ENCODE measurements around the gene CNIH2. TPM values are rescaled to one million over a fixed set of nuclear protein-coding genes. Genes with fewer than 3 reads are reported as not detected.

Gene CNIH2
- polyA plus RNA-seq, 1 donor from 2014 or later: 47.9 TPM

GRCh38 chr11:66239511-66239910 lies 38.5 kb upstream of the CNIH2 start:
- H4K20me1 ChIP-seq (ENCODE audit: insufficient read depth): no peaks in the 10 kb centered on the region
- H3K36me3 ChIP-seq (ENCODE audit: insufficient read depth, low read length): no peaks in the 10 kb centered on the region

GRCh38 chr11:66239998-66240780 lies 37.8 kb upstream of the CNIH2 start:
- H3F3A ChIP-seq (ENCODE audit: insufficient read depth, low read length, poor library complexity, severe bottlenecking): no peaks in the 10 kb centered on the region
- H3K36me3 ChIP-seq (ENCODE audit: insufficient read depth, low read length): no peaks in the 10 kb centered on the region
- no peaks in the 10 kb centered on the region for H3K9me2 ChIP-seq (ENCODE audit: insufficient read depth, low read length)
- H4K20me1 ChIP-seq (ENCODE audit: insufficient read depth): no peaks in the 10 kb centered on the region
- no peak overlapping the region for H3K9ac ChIP-seq (ENCODE audit: low read length)
- no peaks in the 10 kb centered on the region for H3K27me3 ChIP-seq (ENCODE audit: insufficient read depth, low read depth, low read length)
- H3K4me3 ChIP-seq (ENCODE audit: low read length): no peak overlapping the region
- H3K9me3 ChIP-seq (ENCODE audit: low read length): no peaks in the 10 kb centered on the region
- H3K4me2 ChIP-seq (ENCODE audit: low read length): no peak overlapping the region
- H3K79me2 ChIP-seq (replicated peaks; ENCODE audit: insufficient read depth, low read length): no peaks in the 10 kb centered on the region
- no peak overlapping the region for H3K27ac ChIP-seq (ENCODE audit: low read length)
- no peak overlapping the region for H2AFZ ChIP-seq (ENCODE audit: low read depth, low read length)
- TF ChIP-seq EP300 (conservative IDR thresholded peaks at IDR 0.05; ENCODE audit: poor library complexity, severe bottlenecking): no peak
- TF ChIP-seq EZH2 (IDR thresholded peaks at IDR 0.05; ENCODE audit: borderline replicate concordance, insufficient read depth, low read length, poor library complexity, severe bottlenecking): no peak
- TF ChIP-seq REST (IDR thresholded peaks at IDR 0.05; ENCODE audit: borderline replicate concordance): no peak
- no peak for TF ChIP-seq SMC3 (conservative IDR thresholded peaks at IDR 0.05; ENCODE audit: poor library complexity)
- no peak for TF ChIP-seq TAF1 (IDR thresholded peaks at IDR 0.05; ENCODE audit: low read depth)

More at GRCh38 chr11:66239511-66239910, 38.5 kb upstream of the CNIH2 start:
- TF ChIP-seq CTCF (IDR thresholded peaks at IDR 0.05; ENCODE audit: poor library complexity, severe bottlenecking) (no peak), POLR2AphosphoS5 (IDR thresholded peaks at IDR 0.05) (no peak), REST (IDR thresholded peaks at IDR 0.05; ENCODE audit: borderline replicate concordance) (no peak), TAF1 (IDR thresholded peaks at IDR 0.05; ENCODE audit: low read depth) (no peak), EZH2 (IDR thresholded peaks at IDR 0.05; ENCODE audit: borderline replicate concordance, insufficient read depth, low read length, poor library complexity, severe bottlenecking) (no peak), EP300 (conservative IDR thresholded peaks at IDR 0.05; ENCODE audit: poor library complexity, severe bottlenecking) (no peak), SMC3 (conservative IDR thresholded peaks at IDR 0.05; ENCODE audit: poor library complexity) (no peak), RAD21 (conservative IDR thresholded peaks at IDR 0.05) (no peak), MXI1 (conservative IDR thresholded peaks at IDR 0.05; ENCODE audit: poor library complexity, severe bottlenecking) (no peak)
- Histone ChIP-seq H3K27ac (ENCODE audit: low read length) (no peak overlapping the region), H2AFZ (ENCODE audit: low read depth, low read length) (no peak overlapping the region), H3K9me2 (ENCODE audit: insufficient read depth, low read length) (no peaks in the 10 kb centered on the region), H3F3A (ENCODE audit: insufficient read depth, low read length, poor library complexity, severe bottlenecking) (no peaks in the 10 kb centered on the region), H3K4me3 (ENCODE audit: low read length) (no peak overlapping the region), H3K79me2 (replicated peaks; ENCODE audit: insufficient read depth, low read length) (no peaks in the 10 kb centered on the region), H3K9me3 (ENCODE audit: low read length) (no peaks in the 10 kb centered on the region), H3K27me3 (ENCODE audit: insufficient read depth, low read depth, low read length) (no peaks in the 10 kb centered on the region), H3K9ac (ENCODE audit: low read length) (no peak overlapping the region), H3K4me2 (ENCODE audit: low read length) (no peak overlapping the region)

All from neural cell (in vitro differentiated cells).